Activated naive CD4-positive, alpha-beta T cell treated with anti-CD3 and anti-CD28 coated beads for 36 hours (primary cell): ENCODE data around the gene CDK5RAP3. TPM values are rescaled to one million over a fixed set of nuclear protein-coding genes. Genes with fewer than 3 reads are reported as not detected.

Source experiments
- total RNA-seq, 2 experiments: library from RNA; stranded (reverse); gene quantifications; one replicate each; pipeline ENCODE4 v1.2.3, GENCODE V29; 2021

Gene CDK5RAP3
- total RNA-seq, 2 experiments from 2014 or later: 174 to 175 TPM

Other genes with a start within 250 kb of the CDK5RAP3 start
- 10 to 100 TPM; 50.6 to 52.3 TPM for gene TBX21, start 237.9 kb upstream of the CDK5RAP3 start, total RNA-seq
- gene OSBPL7, start 149.3 kb upstream of the CDK5RAP3 start, total RNA-seq: 10 to 100 TPM; 18.4 to 24.6 TPM
- 10 to 100 TPM; 66.7 to 70.0 TPM for gene MRPL10, start 139.6 kb upstream of the CDK5RAP3 start, total RNA-seq
- gene LRRC46, start 139.4 kb upstream of the CDK5RAP3 start, total RNA-seq: under 1 TPM; 0.31 to 0.52 TPM
- gene SCRN2, start 129.8 kb upstream of the CDK5RAP3 start, total RNA-seq: 10 to 100 TPM; 15.1 to 16.3 TPM
- under 1 TPM; 0.10 to 0.19 TPM for gene SP6, start 120.0 kb upstream of the CDK5RAP3 start, total RNA-seq
- 10 to 100 TPM; 17.4 to 19.5 TPM for gene SP2, start 74.9 kb upstream of the CDK5RAP3 start, total RNA-seq
- 10 to 100 TPM; 35.5 to 37.0 TPM for gene PNPO, start 29.5 kb upstream of the CDK5RAP3 start, total RNA-seq
- not detected for gene PRR15L, start 13.2 kb upstream of the CDK5RAP3 start, total RNA-seq
- 1 to 10 TPM; 2.4 to 3.3 TPM for gene COPZ2, start 66.7 kb downstream of the CDK5RAP3 start, total RNA-seq
- gene NFE2L1, start 77.2 kb downstream of the CDK5RAP3 start, total RNA-seq: 100 to 1,000 TPM in 1 of 2 experiments, 10 to 100 TPM in 1; 95.2 to 102 TPM
- 10 to 100 TPM; 61.6 to 63.0 TPM for gene CBX1, start 130.4 kb downstream of the CDK5RAP3 start, total RNA-seq
- gene SNX11, start 136.7 kb downstream of the CDK5RAP3 start, total RNA-seq: 10 to 100 TPM; 20.2 to 23.0 TPM